Measurements from ENCODE around the gene MVB12B.

DNA sequence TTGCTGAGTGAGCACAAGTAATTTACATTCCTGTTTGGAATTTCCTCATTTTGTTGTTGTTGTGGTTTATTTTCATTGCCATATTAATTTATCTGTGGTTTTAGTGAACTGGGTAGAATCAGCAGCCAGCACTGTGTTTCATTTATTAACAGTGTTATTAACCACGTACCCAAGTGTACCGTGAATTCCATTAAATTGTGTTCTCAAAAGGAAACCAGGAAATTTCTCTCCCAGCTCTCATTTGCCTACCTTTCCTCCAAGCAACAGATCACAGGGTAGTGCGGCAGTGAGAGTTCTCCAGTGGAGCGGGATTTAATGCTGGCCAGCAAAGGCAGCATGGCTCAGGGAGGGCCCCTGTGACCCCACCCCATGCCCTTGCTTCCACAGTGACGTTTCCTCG, 54.6 kb downstream of the MVB12B start:
- no peak for TF ChIP-seq POLR2A (IDR thresholded peaks at IDR 0.05; ENCODE audit: low read length)
- no peak for TF ChIP-seq GATA1 (IDR thresholded peaks at IDR 0.05; ENCODE audit: low read depth, low read length)

All from erythroblast (primary cell).